HG03378 (cell line): ENCODE data around the gene FOXRED1.
A peak's percentile ranks its signal among the peaks of the same experiment; 100 is the strongest.
"Not testable (repeated sequence)": the region's sequence is repeated elsewhere in the genome, so short reads cannot be mapped to it uniquely, and the experiment has no call there.

ENCODE experiments used
- ATAC-seq: cut with Tn5 transposase; IDR thresholded peaks from one replicate; pipeline ENCODE4 v1.9.1; 2021; ENCODE audit warnings: mild to moderate bottlenecking, moderate library complexity; ENCODE audit not compliant: unreplicated experiment

FOXRED1 gene

GRCh38 chr11:126268361-126268707, 620 bp upstream of the FOXRED1 start:
- ATAC-seq, result no peak

DNA sequence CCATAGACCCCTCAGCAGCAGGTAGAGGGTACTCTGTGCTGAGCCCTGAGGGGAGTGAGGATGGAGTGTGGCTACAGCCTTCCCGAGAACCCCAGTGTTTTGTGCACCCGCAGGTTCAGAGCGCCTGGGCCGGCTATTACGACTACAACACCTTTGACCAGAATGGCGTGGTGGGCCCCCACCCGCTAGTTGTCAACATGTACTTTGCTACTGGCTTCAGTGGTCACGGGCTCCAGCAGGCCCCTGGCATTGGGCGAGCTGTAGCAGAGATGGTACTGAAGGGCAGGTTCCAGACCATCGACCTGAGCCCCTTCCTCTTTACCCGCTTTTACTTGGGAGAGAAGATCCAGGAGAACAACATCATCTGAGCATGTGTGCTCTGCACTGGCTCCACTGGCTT, 8.4 kb downstream of the FOXRED1 start:
- no peak for ATAC-seq

DNA sequence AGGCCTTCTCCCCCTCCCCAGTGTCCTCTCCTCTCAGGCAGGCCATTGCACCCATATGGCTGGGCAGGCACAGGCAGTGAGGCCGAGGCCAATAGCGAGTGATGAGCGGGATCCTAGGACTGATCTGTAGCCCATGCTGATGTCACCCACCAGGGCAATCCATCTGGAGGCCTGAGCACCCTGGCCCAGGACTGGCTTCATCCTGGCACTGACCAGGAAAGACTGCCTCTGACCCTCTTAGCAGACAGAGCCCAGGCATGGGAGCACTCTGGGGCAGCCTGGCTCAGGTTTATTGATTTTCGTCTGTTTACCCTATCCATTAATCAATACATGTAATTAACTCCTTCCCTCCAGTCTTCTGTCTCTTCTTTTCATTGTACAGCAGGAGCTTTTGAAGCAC, 8.8 kb downstream of the FOXRED1 start:
- no peak for ATAC-seq

- ATAC-seq, result no peak
Measured at GRCh38 chr11:126279191-126279590, 10.2 kb downstream of the FOXRED1 start.

GRCh38 chr11:126280595-126280994, 11.6 kb downstream of the FOXRED1 start:
- no peak for ATAC-seq

GRCh38 chr11:126281245-126281644, 12.3 kb downstream of the FOXRED1 start:
- ATAC-seq, result no peak

GRCh38 chr11:126281666-126282175, 12.8 kb downstream of the FOXRED1 start:
- ATAC-seq, result no peak

- ATAC-seq, result no peak
Measured at GRCh38 chr11:126282361-126282735, 13.4 kb downstream of the FOXRED1 start.

- peak; percentile 38 for ATAC-seq
Measured at GRCh38 chr11:126282736-126283591, 14.0 kb downstream of the FOXRED1 start, which contains the start of gene TIRAP. Gene TIRAP, plus strand, starts transcription at chr11:126283093. Its CDS starts 7,802 bp downstream, at chr11:126290895.

DNA sequence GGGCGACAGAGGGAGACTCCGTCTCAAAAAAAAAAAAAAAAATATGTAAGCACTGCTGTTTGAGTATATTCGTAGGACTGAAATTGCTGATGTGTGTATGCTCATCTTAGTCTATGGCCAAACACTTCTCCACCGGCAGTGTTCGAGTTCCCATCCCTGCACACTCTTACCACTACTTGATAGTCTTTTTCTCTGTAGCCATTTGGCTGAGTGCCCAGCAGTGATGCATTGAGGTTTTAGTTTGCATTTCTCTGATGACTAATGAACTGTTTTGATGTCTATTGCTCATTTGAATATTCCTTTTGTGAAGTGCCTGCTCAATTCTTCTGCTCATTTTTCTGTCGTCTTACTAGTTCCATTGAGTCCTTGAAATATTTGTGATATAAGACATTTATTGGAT, 15.9 kb downstream of the FOXRED1 start:
- ATAC-seq, result peak; percentile 79

GRCh38 chr11:126288237-126288636, 19.3 kb downstream of the FOXRED1 start:
- no peak for ATAC-seq

- ATAC-seq, result no peak
Measured at GRCh38 chr11:126290887-126291286, 21.9 kb downstream of the FOXRED1 start.

DNA sequence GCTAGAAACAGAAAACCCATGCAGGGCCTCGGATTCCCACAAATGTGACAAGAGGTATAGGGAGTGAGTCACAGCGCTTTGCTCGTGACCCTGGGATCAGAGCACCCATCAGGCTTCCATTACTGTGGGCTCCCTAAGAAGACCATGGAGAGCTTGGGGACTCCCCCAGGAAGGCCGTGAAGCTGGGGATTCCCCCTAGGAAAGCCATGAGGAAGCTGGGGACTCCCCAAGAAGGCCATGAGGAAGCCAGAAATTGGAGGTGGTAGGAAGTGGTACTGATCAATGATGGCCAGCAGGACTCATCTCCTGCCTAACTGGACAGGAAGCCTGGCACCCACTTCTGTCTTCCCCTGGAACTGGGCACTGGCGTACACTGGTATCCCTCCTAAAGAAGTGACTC, 24.8 kb downstream of the FOXRED1 start:
- ATAC-seq, result no peak

- ATAC-seq, result no peak
Measured at GRCh38 chr11:126297004-126297403, 28.1 kb downstream of the FOXRED1 start.

- peak; percentile 73 for ATAC-seq
Measured at GRCh38 chr11:126303623-126304456, 34.9 kb downstream of the FOXRED1 start, which contains the start of gene DCPS. Gene DCPS, plus strand, starts transcription at chr11:126304060. Its CDS starts 21 bp downstream, at chr11:126304081.

- ATAC-seq, result peak; percentile 39
Measured at GRCh38 chr11:126304457-126305075, 35.6 kb downstream of the FOXRED1 start.

DNA sequence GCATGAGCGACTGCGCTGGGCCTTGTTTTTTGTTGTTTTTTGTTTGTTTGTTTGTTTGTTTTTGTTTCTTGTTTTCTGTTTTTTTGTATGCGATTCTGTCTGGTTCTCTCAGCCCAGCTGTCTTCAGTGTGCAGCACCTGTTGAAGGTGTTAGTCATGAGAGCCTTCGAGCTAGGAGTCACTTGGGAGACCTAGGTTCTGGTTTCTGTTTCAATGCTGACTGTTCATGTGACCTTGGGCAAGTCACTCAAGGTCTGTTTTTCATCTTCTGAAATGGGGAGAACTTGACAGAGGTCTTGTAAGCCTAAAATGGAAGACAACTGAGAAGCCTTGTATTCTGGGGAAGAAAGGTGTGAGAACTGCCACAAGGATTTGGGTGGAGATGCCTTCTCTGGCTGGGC, 36.7 kb downstream of the FOXRED1 start:
- ATAC-seq, result peak; percentile 55

DNA sequence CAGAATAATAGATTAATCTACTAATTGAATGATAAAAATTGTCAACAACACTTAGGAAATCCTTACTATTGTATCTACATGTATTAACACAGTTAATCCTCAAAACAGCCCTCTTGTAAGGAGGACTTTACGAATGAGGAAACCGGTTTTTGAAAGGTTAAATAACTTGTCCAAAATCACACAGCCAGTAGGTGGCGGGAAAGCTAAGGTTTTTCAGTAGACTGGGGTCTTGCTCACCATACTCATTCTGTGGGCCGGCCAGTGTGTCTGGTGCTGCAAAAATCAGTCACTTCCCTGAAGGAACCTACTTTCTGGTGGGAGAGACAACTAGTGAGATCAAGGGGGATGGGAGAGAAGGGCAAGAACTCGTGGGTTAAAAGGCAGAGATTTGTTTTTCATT, 38.8 kb downstream of the FOXRED1 start:
- ATAC-seq, result no peak

DNA sequence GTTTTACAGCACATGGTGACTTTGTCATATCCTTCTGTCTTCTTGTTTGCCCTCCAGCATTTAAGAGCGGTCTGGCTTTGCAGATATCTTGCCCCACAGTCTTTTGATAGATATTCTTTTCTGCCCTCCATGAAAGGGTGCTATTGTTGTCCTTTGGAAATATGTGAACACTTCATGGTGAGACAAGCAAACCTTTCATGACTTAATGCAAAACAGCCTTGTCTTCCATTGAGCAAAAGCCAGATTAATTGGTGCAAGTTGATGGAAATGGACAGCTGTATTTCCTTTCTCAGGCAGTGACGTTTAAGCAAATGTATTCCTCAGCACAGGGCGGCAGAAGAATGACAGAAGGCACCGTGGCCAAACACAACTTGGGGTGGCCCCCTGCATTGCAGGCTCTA, 39.3 kb downstream of the FOXRED1 start:
- no peak for ATAC-seq

GRCh38 chr11:126308771-126309170, 39.8 kb downstream of the FOXRED1 start:
- not testable (repeated sequence) for ATAC-seq
